SU-DHL-6 (cell line): ENCODE data around the gene SNTG2.

Source experiments
- H2AFZ ChIP-seq: fragments of 200-600 bp; sonication (generic); 2 replicates; pipeline ENCODE4 v1.6.1; 2014; ENCODE audit warnings: low read depth, mild to moderate bottlenecking, moderate library complexity, mixed read lengths, antibody characterized with exemption, low read length; ENCODE audit not compliant: severe bottlenecking
- H3F3A ChIP-seq: fragments of 200-600 bp; shearing (Covaris generic); 2 replicates; pipeline ENCODE4 v1.6.0; 2016; ENCODE audit warnings: antibody characterized with exemption, mild to moderate bottlenecking; ENCODE audit not compliant: insufficient read depth
- H3K27ac ChIP-seq: fragments of 200-600 bp; sonication (generic); 2 replicates; pipeline ENCODE4 v1.5.1; 2016; ENCODE audit warnings: low read depth, mild to moderate bottlenecking, low read length, moderate library complexity, mixed read lengths
- H3K27me3 ChIP-seq: fragments of 200-600 bp; sonication (generic), shearing (Covaris generic); 2 replicates; pipeline ENCODE4 v1.6.0; 2014; ENCODE audit warnings: mild to moderate bottlenecking, low read length
- H3K36me3 ChIP-seq: fragments of 200-600 bp; sonication (generic); 2 replicates; pipeline ENCODE4 v1.6.1; 2014; ENCODE audit warnings: mild to moderate bottlenecking, low read length, mixed read lengths
- H3K4me2 ChIP-seq: fragments of 300-600, 200-600 bp; shearing (Covaris generic), sonication (generic); 2 replicates; pipeline ENCODE4 v1.6.0; 2014; ENCODE audit warnings: low read length, low read depth, mild to moderate bottlenecking; ENCODE audit not compliant: poor library complexity, severe bottlenecking
- H3K4me3 ChIP-seq: fragments of 200-600 bp; sonication (generic); 2 replicates; pipeline ENCODE4 v1.5.1; 2014; ENCODE audit warnings: antibody characterized with exemption, low read length, mild to moderate bottlenecking, mixed read lengths; ENCODE audit not compliant: insufficient read depth, poor library complexity, severe bottlenecking
- H3K79me2 ChIP-seq: fragments of 200-600 bp; sonication (generic); 2 replicates; pipeline ENCODE4 v1.6.1; 2014; ENCODE audit warnings: mild to moderate bottlenecking, low read length, moderate library complexity; ENCODE audit not compliant: insufficient read depth
- H3K9ac ChIP-seq: fragments of 200-600 bp; sonication (generic); 2 replicates; pipeline ENCODE4 v1.7.0; 2014; ENCODE audit warnings: mild to moderate bottlenecking, low read length
- H3K9me2 ChIP-seq: fragments of 200-600 bp; sonication (generic); replicated peaks from 2 replicates; pipeline ENCODE4 v1.6.1; 2014; ENCODE audit warnings: low read length; ENCODE audit not compliant: insufficient read depth
- H3K9me3 ChIP-seq: fragments of 200-600 bp; sonication (generic); 2 replicates; pipeline ENCODE4 v1.6.1; 2014; ENCODE audit warnings: low read length, mixed read lengths; ENCODE audit not compliant: insufficient read depth
- H4K20me1 ChIP-seq: fragments of 200-600 bp; sonication (generic); 2 replicates; pipeline ENCODE4 v1.6.1; 2014; ENCODE audit warnings: low read depth, mild to moderate bottlenecking, antibody characterized with exemption, low read length, moderate library complexity, mixed read lengths
- CTCF ChIP-seq: fragments of 200-600 bp; sonication (generic); IDR thresholded peaks from one replicate; pipeline ENCODE4 v1.5.1; 2017; ENCODE audit warnings: antibody characterized with exemption, mild to moderate bottlenecking, low read length, moderate library complexity; ENCODE audit not compliant: insufficient read depth, poor library complexity, severe bottlenecking
- EZH2phosphoT487 ChIP-seq: fragments of 200-600 bp; sonication (generic), shearing (Covaris generic); conservative IDR thresholded peaks from 2 replicates; pipeline ENCODE4 v1.6.1; 2018; ENCODE audit warnings: mild to moderate bottlenecking, antibody characterized with exemption, low read length, moderate library complexity, mixed read lengths

The SNTG2 gene

GRCh38 chr2:981258-981657, 30.6 kb downstream of the SNTG2 start:
- Histone ChIP-seq H3K4me2 (no peak overlapping the region), H3K9me2 (no peaks in the 10 kb centered on the region), H3F3A (no peaks in the 10 kb centered on the region), H3K27me3 (no peaks in the 10 kb centered on the region), H3K9ac (no peak overlapping the region), H3K9me3 (0 out of 2 replicates have a peak, but pooled peaks cover 3% of the 10 kb centered on the region), H3K27ac (no peak overlapping the region), H4K20me1 (no peaks in the 10 kb centered on the region), H2AFZ (no peak overlapping the region), H3K36me3 (no peaks in the 10 kb centered on the region), H3K4me3 (no peak overlapping the region), H3K79me2 (no peaks in the 10 kb centered on the region)
- TF ChIP-seq EZH2phosphoT487 (no peak), CTCF (no peak)

DNA sequence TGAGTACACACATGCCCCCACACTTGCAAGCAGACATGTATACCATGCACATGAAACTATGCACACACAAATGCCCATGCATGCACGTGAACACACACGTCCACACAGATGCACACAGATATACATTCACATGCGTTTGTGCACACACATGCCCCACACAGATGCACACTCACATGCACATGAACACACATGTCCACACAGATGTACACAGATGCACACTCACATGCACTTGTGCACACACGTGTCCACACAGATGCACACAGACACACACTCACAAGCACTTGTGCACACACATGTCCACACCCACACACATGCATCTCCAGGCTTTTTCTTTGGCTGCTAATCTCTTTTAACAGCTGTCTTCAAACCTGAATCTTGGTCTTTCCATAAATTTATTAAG, 31.1 kb downstream of the SNTG2 start:
- Histone ChIP-seq H3K9ac (no peak overlapping the region), H3K27ac (no peak overlapping the region), H3K36me3 (no peaks in the 10 kb centered on the region), H3K27me3 (no peaks in the 10 kb centered on the region), H3F3A (no peaks in the 10 kb centered on the region), H3K9me3 (0 out of 2 replicates have a peak, but pooled peaks cover 3% of the 10 kb centered on the region), H3K4me3 (no peak overlapping the region), H3K79me2 (no peaks in the 10 kb centered on the region), H3K9me2 (no peaks in the 10 kb centered on the region), H4K20me1 (no peaks in the 10 kb centered on the region), H2AFZ (no peak overlapping the region), H3K4me2 (no peak overlapping the region)
- no peak for TF ChIP-seq EZH2phosphoT487
- no peak for TF ChIP-seq CTCF

DNA sequence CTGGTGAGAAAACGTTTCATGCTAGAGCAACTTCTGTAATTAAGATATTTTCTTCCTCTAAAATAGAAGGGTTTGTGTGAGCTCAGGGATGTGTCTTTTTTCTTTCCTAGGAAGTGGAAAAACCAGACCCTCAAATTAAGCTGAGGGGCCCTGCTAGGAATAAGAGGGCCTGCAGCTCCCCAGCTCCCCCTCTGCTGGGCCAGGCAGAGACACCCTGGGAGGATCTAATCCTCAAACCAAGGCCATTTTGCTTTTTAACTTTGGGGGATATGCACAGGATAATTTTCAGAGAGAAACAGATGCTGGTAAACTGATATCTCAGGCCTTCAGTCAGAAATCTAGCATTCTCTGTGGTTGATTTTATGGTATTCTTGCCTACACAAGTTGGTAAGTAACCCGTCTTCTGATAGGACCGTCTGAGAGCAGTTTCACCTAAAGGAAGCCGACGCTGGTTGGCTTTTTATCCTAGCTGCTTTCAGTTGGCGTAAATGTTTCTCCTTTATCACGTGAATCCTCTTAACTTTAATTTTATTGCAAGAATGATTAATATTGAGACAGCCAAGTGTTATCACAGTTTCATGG, 34.8 kb downstream of the SNTG2 start:
- Histone ChIP-seq H3K9me3 (0 out of 2 replicates have a peak, but pooled peaks cover 3% of the 10 kb centered on the region), H3K27me3 (no peaks in the 10 kb centered on the region), H4K20me1 (no peaks in the 10 kb centered on the region), H3K4me2 (no peak overlapping the region), H3K36me3 (no peaks in the 10 kb centered on the region), H3K4me3 (no peak overlapping the region), H3K9ac (no peak overlapping the region), H3F3A (no peaks in the 10 kb centered on the region), H3K9me2 (no peaks in the 10 kb centered on the region), H3K27ac (no peak overlapping the region), H3K79me2 (no peaks in the 10 kb centered on the region), H2AFZ (no peak overlapping the region)
- TF ChIP-seq EZH2phosphoT487 (no peak), CTCF (no peak)
